ENCODE data around the gene GPD2. TPM values are rescaled to one million over a fixed set of nuclear protein-coding genes. Genes with fewer than 3 reads are reported as not detected.
A peak's percentile ranks its signal among the peaks of the same experiment; 100 is the strongest.

The GPD2 gene
- polyA plus RNA-seq, result 28.5 TPM
- long read RNA-seq, donor 1, partial matches to known transcripts, result 0 of 2 reads
- long read RNA-seq, donor 1, other reads (novel, unspliced or antisense), result 0 of 2 reads
- long read RNA-seq, donor 2, full-length matches to known transcripts, result 7 of 7 reads
- long read RNA-seq, donor 2, partial matches to known transcripts, result 0 of 7 reads
- long read RNA-seq, donor 2, other reads (novel, unspliced or antisense), result 0 of 7 reads
- long read RNA-seq, donor 3, result 0 reads
- long read RNA-seq, donor 4, result 0 reads
- long read RNA-seq, donor 5, partial matches to known transcripts, result 0 of 3 reads
- long read RNA-seq, donor 5, other reads (novel, unspliced or antisense), result 0 of 3 reads
- long read RNA-seq, donor 6, full-length matches to known transcripts, result 2 of 2 reads
- long read RNA-seq, donor 6, partial matches to known transcripts, result 0 of 2 reads
- long read RNA-seq, donor 6, other reads (novel, unspliced or antisense), result 0 of 2 reads
- long read RNA-seq, donor 7, result 0 reads
- long read RNA-seq, donor 8, full-length matches to known transcripts, result 6 of 6 reads
- long read RNA-seq, donor 8, partial matches to known transcripts, result 0 of 6 reads
- long read RNA-seq, donor 8, other reads (novel, unspliced or antisense), result 0 of 6 reads
- long read RNA-seq, donor 9, partial matches to known transcripts, result 0 of 2 reads
- long read RNA-seq, donor 9, other reads (novel, unspliced or antisense), result 0 of 2 reads
- long read RNA-seq, donor 10, full-length matches to known transcripts, result 3 of 3 reads
- long read RNA-seq, donor 10, partial matches to known transcripts, result 0 of 3 reads
- long read RNA-seq, donor 10, other reads (novel, unspliced or antisense), result 0 of 3 reads
- long read RNA-seq, donor 11, partial matches to known transcripts, result 0 of 2 reads
- long read RNA-seq, donor 11, other reads (novel, unspliced or antisense), result 0 of 2 reads

DNA sequence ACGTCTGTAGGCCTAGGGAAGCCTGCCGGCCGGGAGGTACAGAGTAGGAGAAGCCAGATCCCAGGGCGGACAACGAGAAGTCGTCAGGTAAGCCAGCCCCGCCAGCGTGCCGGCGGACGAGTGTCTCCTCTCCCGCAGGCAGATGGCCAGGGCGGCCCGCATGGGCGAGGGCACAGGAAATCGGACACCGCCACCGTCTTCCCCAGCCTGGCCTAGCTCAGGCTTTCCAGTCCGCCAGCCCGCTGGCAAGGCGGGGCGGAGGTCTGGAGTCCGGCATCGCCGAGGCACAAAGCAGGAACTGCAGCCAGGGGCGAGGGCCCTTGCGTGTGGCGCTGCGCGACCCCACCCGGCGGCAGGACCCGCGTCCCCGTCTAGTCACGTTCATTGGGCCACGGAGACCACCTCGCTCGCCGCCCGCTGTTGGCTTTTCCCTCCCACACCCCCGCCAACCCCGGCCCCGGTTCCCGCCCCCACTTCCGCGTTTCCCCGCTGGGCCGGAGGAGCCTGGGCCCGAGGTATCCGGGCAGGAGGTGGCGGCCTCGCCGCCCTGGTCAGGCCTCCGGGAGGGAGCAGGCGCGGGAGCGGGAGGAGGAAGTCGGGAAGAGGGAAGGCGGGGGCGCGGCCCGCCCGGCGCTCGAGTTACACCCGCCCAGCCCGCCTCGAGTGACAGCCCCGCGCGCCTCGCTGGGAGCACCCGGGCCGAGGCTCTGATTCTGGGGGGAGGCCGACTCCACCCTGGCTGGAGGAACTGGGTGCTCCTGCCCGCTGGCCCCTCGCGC, at the start of gene GPD2:
Gene GPD2 (plus strand): TSS at position 662 of the 779 bp plus-strand sequence. CDS start 39,727 bp downstream, outside the sequence.
- no peaks in the 10 kb centered on the region for H3K9me3 ChIP-seq (ENCODE audit: control insufficient read depth, low read depth, low read length)
- no CpG with 5 or more reads among the region's 79 CpGs for WGBS (ENCODE audit: insufficient coverage, low lambda C conversion rate)
- peak; percentile 91 to 93 for DNase-seq

DNA sequence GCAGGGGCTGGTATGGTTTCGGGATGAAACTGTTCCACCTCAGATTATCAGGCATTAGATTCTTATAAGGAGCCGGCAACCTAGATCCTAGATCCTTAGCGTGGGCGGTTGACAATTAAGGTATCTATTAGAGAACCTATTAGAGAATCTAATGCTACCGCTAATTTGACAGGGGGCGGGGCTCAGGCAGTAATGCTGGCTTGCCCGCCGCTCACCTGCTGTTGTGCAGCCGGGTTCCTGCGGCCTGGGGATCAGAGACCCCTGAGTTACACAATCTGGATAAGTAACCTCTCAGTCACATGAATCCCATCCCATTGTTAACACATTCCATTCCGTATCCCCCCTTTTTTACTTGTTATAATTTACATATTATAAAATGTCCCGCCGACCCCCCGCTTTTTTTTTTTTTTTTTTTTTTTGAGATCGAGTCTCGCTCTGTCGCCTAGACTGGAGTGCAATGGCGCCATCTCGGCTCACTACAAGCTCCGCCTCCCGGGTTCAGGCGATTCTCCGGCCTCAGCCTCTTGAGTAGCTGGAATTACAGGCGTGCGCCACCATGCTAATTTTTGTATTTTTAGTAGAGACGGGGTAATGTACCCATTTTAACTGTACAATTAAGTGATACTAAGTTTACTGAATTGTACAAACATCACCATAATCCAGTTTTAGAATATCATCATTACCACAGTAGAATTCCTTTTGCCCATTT, 42.0 kb upstream of the GPD2 start:
- DNase-seq, result no peak
- H3K27ac ChIP-seq (ENCODE audit: low read length), result no peak overlapping the region
- H3K4me3 ChIP-seq (ENCODE audit: low read length), result no peak overlapping the region
- peaks cover 4% of the 10 kb centered on the region for H3K4me1 ChIP-seq (ENCODE audit: control insufficient read depth, insufficient read depth, low read length)
- H3K9me3 ChIP-seq (ENCODE audit: control insufficient read depth, low read depth, low read length), result no peaks in the 10 kb centered on the region
- H3K27me3 ChIP-seq (ENCODE audit: control insufficient read depth, insufficient read depth, low read length), result no peaks in the 10 kb centered on the region
- WGBS (ENCODE audit: insufficient coverage, low lambda C conversion rate), result 100% methylated on average over 1 of the region's 26 CpGs
- H3K36me3 ChIP-seq (ENCODE audit: control insufficient read depth, insufficient read depth, low read length), result no peaks in the 10 kb centered on the region

More for the DNA sequence above, at the start of gene GPD2:
- H3K36me3 ChIP-seq (ENCODE audit: control insufficient read depth, insufficient read depth, low read length), result no peaks in the 10 kb centered on the region
- H3K27me3 ChIP-seq (ENCODE audit: control insufficient read depth, insufficient read depth, low read length), result no peaks in the 10 kb centered on the region
- peak within 1 kb of the TSS; percentile 70 for H3K4me3 ChIP-seq (ENCODE audit: low read length)
- peak within 1 kb of the TSS; percentile 96 for H3K27ac ChIP-seq (ENCODE audit: low read length)
- peaks cover 17% of the 10 kb centered on the region for H3K4me1 ChIP-seq (ENCODE audit: control insufficient read depth, insufficient read depth, low read length)

- WGBS (ENCODE audit: insufficient coverage, low lambda C conversion rate), result no CpG with 5 or more reads among the region's 2 CpGs
- H3K27ac ChIP-seq (ENCODE audit: low read length), result no peak overlapping the region
These were observed 40.1 kb upstream of the GPD2 start for GRCh38 chr2:156396126-156396525.

DNA sequence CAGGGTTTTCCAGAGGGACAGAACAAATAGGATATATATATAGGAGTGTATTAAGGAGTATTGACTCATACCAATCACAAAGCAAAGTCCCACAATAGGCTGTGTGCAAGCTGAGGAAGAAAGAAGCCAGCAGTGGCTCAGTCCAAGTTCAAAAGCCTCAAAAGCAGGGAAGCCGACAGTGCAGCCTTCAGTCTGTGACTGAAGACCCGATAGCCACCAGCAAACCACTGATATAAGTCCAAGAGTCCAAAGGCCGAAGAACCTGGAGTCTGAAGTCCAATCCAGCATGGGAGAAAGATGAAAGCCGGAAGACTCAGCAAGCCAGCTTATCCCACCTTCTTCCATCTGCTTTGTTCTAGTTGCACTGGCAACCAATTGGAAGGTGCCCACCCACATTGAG, 39.0 kb upstream of the GPD2 start:
- no peaks in the 10 kb centered on the region for H3K36me3 ChIP-seq (ENCODE audit: control insufficient read depth, insufficient read depth, low read length)
- H3K4me3 ChIP-seq (ENCODE audit: low read length), result no peak overlapping the region
- DNase-seq, result peak in 1 of 2 donors; percentile 20
- WGBS (ENCODE audit: insufficient coverage, low lambda C conversion rate), result no CpG with 5 or more reads among the region's 4 CpGs
- no peak overlapping the region for H3K27ac ChIP-seq (ENCODE audit: low read length)
- H3K9me3 ChIP-seq (ENCODE audit: control insufficient read depth, low read depth, low read length), result no peaks in the 10 kb centered on the region
- H3K27me3 ChIP-seq (ENCODE audit: control insufficient read depth, insufficient read depth, low read length), result no peaks in the 10 kb centered on the region
- peaks cover 10% of the 10 kb centered on the region for H3K4me1 ChIP-seq (ENCODE audit: control insufficient read depth, insufficient read depth, low read length)

More at GRCh38 chr2:156396126-156396525, 40.1 kb upstream of the GPD2 start:
- Histone ChIP-seq H3K36me3 (ENCODE audit: control insufficient read depth, insufficient read depth, low read length) (no peaks in the 10 kb centered on the region), H3K9me3 (ENCODE audit: control insufficient read depth, low read depth, low read length) (no peaks in the 10 kb centered on the region), H3K27me3 (ENCODE audit: control insufficient read depth, insufficient read depth, low read length) (no peaks in the 10 kb centered on the region), H3K4me1 (ENCODE audit: control insufficient read depth, insufficient read depth, low read length) (peaks cover 10% of the 10 kb centered on the region), H3K4me3 (ENCODE audit: low read length) (no peak overlapping the region)
- DNase-seq, result no peak

DNA sequence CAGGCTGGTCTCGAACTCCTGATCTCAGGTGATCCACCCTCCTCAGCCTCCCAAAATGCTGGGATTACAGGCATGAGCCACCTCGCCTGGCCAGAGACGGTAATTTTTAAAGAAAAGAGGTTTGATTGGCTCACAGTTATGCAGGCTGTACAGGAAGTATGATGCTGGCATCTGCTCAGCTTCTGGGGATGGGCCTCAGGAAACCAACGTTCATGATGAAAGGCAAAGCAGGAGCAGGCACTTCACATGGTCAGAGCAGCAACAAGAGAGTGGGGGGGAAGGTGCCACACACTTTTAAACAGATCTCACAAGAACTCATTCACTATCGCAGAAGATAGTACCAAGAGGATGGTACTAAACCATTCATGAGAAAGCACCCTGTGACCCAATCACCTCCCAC, 38.0 kb upstream of the GPD2 start:
- H3K27ac ChIP-seq (ENCODE audit: low read length), result no peak overlapping the region
- no peaks in the 10 kb centered on the region for H3K27me3 ChIP-seq (ENCODE audit: control insufficient read depth, insufficient read depth, low read length)
- no peak for DNase-seq
- no CpG with 5 or more reads among the region's 5 CpGs for WGBS (ENCODE audit: insufficient coverage, low lambda C conversion rate)
- no peaks in the 10 kb centered on the region for H3K36me3 ChIP-seq (ENCODE audit: control insufficient read depth, insufficient read depth, low read length)
- H3K4me3 ChIP-seq (ENCODE audit: low read length), result no peak overlapping the region
- peaks cover 10% of the 10 kb centered on the region for H3K4me1 ChIP-seq (ENCODE audit: control insufficient read depth, insufficient read depth, low read length)
- no peaks in the 10 kb centered on the region for H3K9me3 ChIP-seq (ENCODE audit: control insufficient read depth, low read depth, low read length)

GRCh38 chr2:156399224-156399949, 36.8 kb upstream of the GPD2 start:
- peak overlapping the region; percentile 76 for H3K4me3 ChIP-seq (ENCODE audit: low read length)
- H3K27me3 ChIP-seq (ENCODE audit: control insufficient read depth, insufficient read depth, low read length), result no peaks in the 10 kb centered on the region
- H3K9me3 ChIP-seq (ENCODE audit: control insufficient read depth, low read depth, low read length), result no peaks in the 10 kb centered on the region
- peak in 1 of 2 donors; percentile 59 for DNase-seq
- H3K36me3 ChIP-seq (ENCODE audit: control insufficient read depth, insufficient read depth, low read length), result no peaks in the 10 kb centered on the region
- 20% methylated on average over 1 of the region's 10 CpGs for WGBS (ENCODE audit: insufficient coverage, low lambda C conversion rate)
- H3K4me1 ChIP-seq (ENCODE audit: control insufficient read depth, insufficient read depth, low read length), result peaks cover 10% of the 10 kb centered on the region
- peak overlapping the region; percentile 96 for H3K27ac ChIP-seq (ENCODE audit: low read length)

- Histone ChIP-seq H3K9me3 (ENCODE audit: control insufficient read depth, low read depth, low read length) (no peaks in the 10 kb centered on the region), H3K27ac (ENCODE audit: low read length) (peak overlapping the region; percentile 96), H3K27me3 (ENCODE audit: control insufficient read depth, insufficient read depth, low read length) (no peaks in the 10 kb centered on the region), H3K36me3 (ENCODE audit: control insufficient read depth, insufficient read depth, low read length) (no peaks in the 10 kb centered on the region), H3K4me1 (ENCODE audit: control insufficient read depth, insufficient read depth, low read length) (peaks cover 10% of the 10 kb centered on the region), H3K4me3 (ENCODE audit: low read length) (peak overlapping the region; percentile 76)
- peak; percentile 53 to 88 for DNase-seq
- WGBS (ENCODE audit: insufficient coverage, low lambda C conversion rate), result no CpG with 5 or more reads among the region's 36 CpGs
These were observed 36.1 kb upstream of the GPD2 start for GRCh38 chr2:156399950-156400705.

DNA sequence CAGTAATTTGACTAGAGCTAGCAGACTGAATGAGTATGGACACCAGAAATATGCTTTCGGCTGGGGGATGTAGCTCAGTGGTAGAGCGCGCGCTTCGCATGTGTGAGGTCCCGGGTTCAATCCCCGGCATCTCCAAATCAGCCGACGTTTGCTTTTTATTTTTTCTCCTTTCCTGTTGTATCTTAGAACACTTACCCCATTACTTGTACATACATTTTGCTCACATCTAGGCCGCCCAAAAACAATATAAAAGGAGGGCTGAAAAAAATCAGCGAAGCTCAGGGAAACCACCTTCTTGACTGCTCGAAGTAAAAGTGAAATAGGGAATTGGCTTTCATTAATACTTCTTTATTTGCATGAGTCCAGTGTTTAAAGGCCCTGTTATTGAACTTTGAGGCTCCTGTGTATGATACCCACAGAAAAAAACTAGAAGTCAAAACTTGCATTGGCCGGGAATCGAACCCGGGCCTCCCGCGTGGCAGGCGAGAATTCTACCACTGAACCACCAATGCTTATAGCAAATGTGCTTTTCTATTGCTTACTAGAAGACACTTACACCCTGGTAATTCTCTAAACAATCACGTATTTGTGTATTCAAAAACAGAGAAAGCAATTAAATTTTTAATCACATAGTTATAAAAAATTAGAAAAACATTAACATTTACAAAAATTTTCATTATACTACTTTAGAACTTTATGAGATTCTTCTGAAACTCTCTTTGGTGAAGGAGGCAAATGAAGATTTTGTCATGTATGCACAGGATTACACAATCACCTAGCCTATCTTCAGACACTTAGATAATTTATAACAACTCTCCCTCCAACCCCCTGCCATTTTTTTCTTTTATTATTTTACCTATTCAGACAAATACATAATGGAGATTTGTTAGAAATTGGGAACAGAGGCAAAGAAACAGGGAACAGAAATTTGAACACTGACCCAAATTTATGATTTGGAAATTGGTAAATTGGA, 35.2 kb upstream of the GPD2 start:
- Histone ChIP-seq H3K4me3 (ENCODE audit: low read length) (peak overlapping the region; percentile 76), H3K36me3 (ENCODE audit: control insufficient read depth, insufficient read depth, low read length) (no peaks in the 10 kb centered on the region), H3K27ac (ENCODE audit: low read length) (peak overlapping the region; percentile 96), H3K9me3 (ENCODE audit: control insufficient read depth, low read depth, low read length) (no peaks in the 10 kb centered on the region), H3K27me3 (ENCODE audit: control insufficient read depth, insufficient read depth, low read length) (no peaks in the 10 kb centered on the region), H3K4me1 (ENCODE audit: control insufficient read depth, insufficient read depth, low read length) (peaks cover 10% of the 10 kb centered on the region)
- WGBS (ENCODE audit: insufficient coverage, low lambda C conversion rate), result 0% methylated on average over 10 of the region's 19 CpGs
- DNase-seq, result peak; percentile 74 to 80
